Ishikawa (cell line): ENCODE data around the gene RAET1E.

Experiments
- CEBPB ChIP-seq: IDR thresholded peaks from 2 replicates; pipeline ENCODE4 v1.6.1; 2012
- CREB1 ChIP-seq: IDR thresholded peaks from 2 replicates; pipeline ENCODE4 v1.6.1; 2012; ENCODE audit warnings: low read depth
- EGR1 ChIP-seq: IDR thresholded peaks from 2 replicates; pipeline ENCODE4 v1.6.1; 2012
- EP300 ChIP-seq: IDR thresholded peaks from 2 replicates; pipeline ENCODE4 v1.6.1; 2012; ENCODE audit warnings: borderline replicate concordance
- FOXM1 ChIP-seq: IDR thresholded peaks from 2 replicates; pipeline ENCODE4 v1.6.1; 2012; ENCODE audit warnings: low read depth, borderline replicate concordance
- NFIC ChIP-seq: IDR thresholded peaks from 2 replicates; pipeline ENCODE4 v1.6.1; 2012
- RAD21 ChIP-seq: IDR thresholded peaks from 2 replicates; pipeline ENCODE4 v1.6.1; 2012; ENCODE audit warnings: low read depth
- TAF1 ChIP-seq: IDR thresholded peaks from 2 replicates; pipeline ENCODE4 v1.6.1; 2012; ENCODE audit warnings: low read depth, mild to moderate bottlenecking
- TCF12 ChIP-seq: IDR thresholded peaks from 2 replicates; pipeline ENCODE4 v1.6.1; 2012; ENCODE audit warnings: low read depth
- TEAD4 ChIP-seq: IDR thresholded peaks from 2 replicates; pipeline ENCODE4 v1.6.1; 2012
- USF1 ChIP-seq: IDR thresholded peaks from 2 replicates; pipeline ENCODE4 v1.6.1; 2012
- YY1 ChIP-seq: IDR thresholded peaks from 2 replicates; pipeline ENCODE4 v1.6.1; 2012; ENCODE audit warnings: low read depth
- ZBTB7A ChIP-seq: IDR thresholded peaks from 2 replicates; pipeline ENCODE4 v1.6.1; 2012; ENCODE audit warnings: low read depth
- TF ChIP-seq, protein P1 (sequence below): IDR thresholded peaks from 2 replicates; pipeline ENCODE4 v1.6.1; 2012; ENCODE audit warnings: low read depth, mild to moderate bottlenecking
- TF ChIP-seq, protein P2 (sequence below): IDR thresholded peaks from 2 replicates; pipeline ENCODE4 v1.6.1; 2012

The RAET1E gene

GRCh38 chr6:149935668-149936067 lies 37.8 kb upstream of the RAET1E start:
- TF ChIP-seq USF1 = no peak
- no peak for TF ChIP-seq TAF1
- TF ChIP-seq NFIC = no peak
- no peak for TF ChIP-seq CREB1
- TF ChIP-seq TEAD4 = no peak
- TF ChIP-seq, protein P1, sequence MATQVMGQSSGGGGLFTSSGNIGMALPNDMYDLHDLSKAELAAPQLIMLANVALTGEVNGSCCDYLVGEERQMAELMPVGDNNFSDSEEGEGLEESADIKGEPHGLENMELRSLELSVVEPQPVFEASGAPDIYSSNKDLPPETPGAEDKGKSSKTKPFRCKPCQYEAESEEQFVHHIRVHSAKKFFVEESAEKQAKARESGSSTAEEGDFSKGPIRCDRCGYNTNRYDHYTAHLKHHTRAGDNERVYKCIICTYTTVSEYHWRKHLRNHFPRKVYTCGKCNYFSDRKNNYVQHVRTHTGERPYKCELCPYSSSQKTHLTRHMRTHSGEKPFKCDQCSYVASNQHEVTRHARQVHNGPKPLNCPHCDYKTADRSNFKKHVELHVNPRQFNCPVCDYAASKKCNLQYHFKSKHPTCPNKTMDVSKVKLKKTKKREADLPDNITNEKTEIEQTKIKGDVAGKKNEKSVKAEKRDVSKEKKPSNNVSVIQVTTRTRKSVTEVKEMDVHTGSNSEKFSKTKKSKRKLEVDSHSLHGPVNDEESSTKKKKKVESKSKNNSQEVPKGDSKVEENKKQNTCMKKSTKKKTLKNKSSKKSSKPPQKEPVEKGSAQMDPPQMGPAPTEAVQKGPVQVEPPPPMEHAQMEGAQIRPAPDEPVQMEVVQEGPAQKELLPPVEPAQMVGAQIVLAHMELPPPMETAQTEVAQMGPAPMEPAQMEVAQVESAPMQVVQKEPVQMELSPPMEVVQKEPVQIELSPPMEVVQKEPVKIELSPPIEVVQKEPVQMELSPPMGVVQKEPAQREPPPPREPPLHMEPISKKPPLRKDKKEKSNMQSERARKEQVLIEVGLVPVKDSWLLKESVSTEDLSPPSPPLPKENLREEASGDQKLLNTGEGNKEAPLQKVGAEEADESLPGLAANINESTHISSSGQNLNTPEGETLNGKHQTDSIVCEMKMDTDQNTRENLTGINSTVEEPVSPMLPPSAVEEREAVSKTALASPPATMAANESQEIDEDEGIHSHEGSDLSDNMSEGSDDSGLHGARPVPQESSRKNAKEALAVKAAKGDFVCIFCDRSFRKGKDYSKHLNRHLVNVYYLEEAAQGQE = no peak
- TF ChIP-seq, protein P2, sequence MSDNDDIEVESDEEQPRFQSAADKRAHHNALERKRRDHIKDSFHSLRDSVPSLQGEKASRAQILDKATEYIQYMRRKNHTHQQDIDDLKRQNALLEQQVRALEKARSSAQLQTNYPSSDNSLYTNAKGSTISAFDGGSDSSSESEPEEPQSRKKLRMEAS = no peak
- no peak for TF ChIP-seq EP300
- TF ChIP-seq RAD21 = no peak
- no peak for TF ChIP-seq CEBPB
- no peak for TF ChIP-seq EGR1
- no peak for TF ChIP-seq ZBTB7A
- no peak for TF ChIP-seq TCF12
- TF ChIP-seq FOXM1 = no peak
- no peak for TF ChIP-seq YY1

DNA sequence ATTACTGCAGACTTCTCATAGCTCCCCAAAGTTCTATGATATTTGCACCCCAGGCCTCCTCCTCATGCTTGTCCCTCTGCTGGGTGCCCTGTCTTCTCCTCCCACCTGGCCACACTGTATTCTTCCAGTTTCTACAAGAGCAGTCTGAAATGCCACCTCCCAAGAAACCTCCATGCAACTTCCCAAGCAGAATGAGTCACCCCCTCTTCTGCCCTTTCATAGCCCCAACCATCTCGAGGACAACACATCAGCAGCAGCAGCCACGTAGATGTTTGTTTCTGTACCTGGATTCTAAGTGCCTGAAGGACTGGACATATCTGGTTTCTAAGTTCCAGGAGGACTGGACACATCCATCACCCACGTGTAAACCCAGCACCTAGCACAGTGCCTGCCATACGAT lies 37.3 kb upstream of the RAET1E start:
- TF ChIP-seq TAF1 (no peak), YY1 (no peak), FOXM1 (no peak), TCF12 (no peak), TEAD4 (no peak), ZBTB7A (no peak), CREB1 (no peak), EGR1 (no peak), USF1 (no peak), CEBPB (no peak)
- TF ChIP-seq, protein P1 = no peak
- TF ChIP-seq, protein P2 = no peak

DNA sequence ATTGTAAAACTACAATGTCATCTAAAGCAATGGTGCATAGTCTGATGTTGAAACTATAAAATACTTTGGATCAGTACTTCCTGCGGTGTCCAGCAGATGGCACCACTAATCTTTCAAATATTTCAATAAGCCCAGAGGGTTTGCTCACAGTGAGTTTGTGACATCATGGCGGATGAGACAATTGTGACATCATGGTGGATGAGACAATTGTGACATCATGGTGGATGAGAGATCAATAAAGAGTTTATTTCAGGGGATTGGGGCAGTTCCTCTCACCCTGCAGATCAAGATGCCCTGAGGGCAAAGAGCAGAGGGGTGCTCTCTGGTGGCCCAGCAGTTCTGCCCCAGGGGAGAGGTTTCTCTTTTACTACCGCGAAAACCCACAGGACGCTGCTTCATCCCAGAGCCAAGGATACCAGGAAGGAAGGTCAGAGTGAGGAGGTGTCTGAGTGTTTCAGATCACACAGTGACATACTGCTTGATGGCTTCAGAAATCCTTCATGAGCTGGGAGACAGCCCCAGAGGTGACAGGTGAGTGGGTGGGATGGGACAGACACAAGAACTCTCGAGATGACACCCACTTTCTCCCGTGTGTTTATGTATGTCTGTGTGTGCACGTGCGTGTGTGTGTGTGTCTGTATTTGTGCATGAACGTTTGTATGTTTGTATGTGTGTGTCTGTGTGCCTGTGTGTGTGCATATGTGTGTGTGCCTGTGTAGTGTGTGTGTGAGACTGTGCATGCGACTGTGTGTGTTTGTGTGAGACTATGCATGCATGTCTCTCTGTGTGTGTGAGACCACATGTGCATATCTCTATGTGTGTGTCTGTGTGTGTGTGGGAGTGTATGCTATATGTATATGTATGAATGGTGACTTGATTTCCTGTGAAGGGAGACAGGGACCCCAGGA lies 36.6 kb upstream of the RAET1E start:
- TF ChIP-seq RAD21 (peak; percentile 87), CREB1 (peak; percentile 90), TEAD4 (0 out of 2 replicates have a peak, but pooled peaks have one; percentile 10), ZBTB7A (no peak), TAF1 (no peak)

- TF ChIP-seq CEBPB = no peak
- no peak for TF ChIP-seq ZBTB7A
- TF ChIP-seq, protein P1 = no peak
- no peak for TF ChIP-seq RAD21
- no peak for TF ChIP-seq TCF12
- TF ChIP-seq, protein P2 = no peak
- no peak for TF ChIP-seq TAF1
- TF ChIP-seq YY1 = no peak
- TF ChIP-seq FOXM1 = no peak
- no peak for TF ChIP-seq EGR1
- TF ChIP-seq NFIC = no peak
- no peak for TF ChIP-seq TEAD4
- TF ChIP-seq CREB1 = no peak
- TF ChIP-seq EP300 = no peak
- no peak for TF ChIP-seq USF1
These were observed 35.5 kb upstream of the RAET1E start for GRCh38 chr6:149933461-149933860.
